Inferior parietal cortex (tissue), 1 donor: Measurements from ENCODE around the gene CPT1C.
A peak's percentile ranks its signal among the peaks of the same experiment; 100 is the strongest.

ENCODE experiments used
- DNase-seq: peaks from one replicate; pipeline ENCODE4 v3.0.0-alpha.2; 2016; ENCODE audit errors: extremely low spot score

Gene CPT1C

DNA sequence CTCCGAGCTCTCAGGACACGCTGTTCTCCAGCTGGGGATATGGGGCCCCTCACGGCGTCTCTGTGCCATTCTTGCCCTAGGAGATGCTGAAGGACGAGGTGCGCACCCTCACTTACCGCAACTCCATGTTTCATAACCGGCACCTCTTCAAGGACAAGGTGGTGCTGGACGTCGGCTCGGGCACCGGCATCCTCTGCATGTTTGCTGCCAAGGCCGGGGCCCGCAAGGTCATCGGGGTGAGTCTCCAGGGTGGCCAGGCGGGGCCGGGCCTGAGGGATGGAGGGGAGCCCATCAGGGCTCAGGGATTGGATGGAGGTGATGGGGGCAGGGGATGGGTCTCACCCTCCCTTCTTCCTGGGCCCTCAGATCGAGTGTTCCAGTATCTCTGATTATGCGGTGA is 9.1 kb upstream of the CPT1C start:
- DNase-seq = no peak

DNA sequence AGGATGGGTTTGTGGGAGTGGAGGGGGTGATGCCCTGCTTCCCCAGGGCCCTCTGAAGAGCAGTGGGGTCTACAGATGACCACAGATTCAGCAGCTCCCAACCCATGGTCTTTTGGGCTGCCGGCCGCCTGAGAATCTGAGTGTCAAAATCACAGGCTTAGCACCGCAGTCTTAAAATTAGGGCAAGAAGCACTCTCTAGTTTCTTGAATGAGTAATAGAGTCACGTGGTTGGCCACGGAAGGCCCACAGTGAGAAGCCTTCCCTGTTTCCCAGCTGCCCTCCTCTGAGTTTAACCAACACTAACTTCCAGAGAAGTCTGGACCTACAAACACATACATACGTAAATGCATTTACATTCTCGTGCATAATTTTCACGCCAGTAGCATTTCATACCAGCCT is 8.6 kb upstream of the CPT1C start:
- DNase-seq = no peak

DNA sequence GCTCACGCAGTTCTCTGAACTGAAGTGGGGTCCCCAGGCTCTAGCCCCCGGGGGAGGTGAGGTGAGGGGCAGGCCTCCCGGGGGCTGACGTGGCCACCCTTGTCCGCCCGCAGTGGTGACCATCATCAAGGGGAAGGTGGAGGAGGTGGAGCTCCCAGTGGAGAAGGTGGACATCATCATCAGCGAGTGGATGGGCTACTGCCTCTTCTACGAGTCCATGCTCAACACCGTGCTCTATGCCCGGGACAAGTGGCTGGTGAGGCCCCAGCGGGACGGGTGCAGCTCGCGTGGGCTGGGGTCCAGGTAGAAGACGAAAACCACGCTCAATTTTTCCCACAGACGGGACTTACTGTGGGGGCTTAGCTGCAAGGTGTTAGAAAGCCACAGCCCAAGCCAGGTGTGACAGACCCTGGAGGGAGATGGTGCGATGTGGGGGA is 7.1 kb upstream of the CPT1C start:
- no peak for DNase-seq

DNA sequence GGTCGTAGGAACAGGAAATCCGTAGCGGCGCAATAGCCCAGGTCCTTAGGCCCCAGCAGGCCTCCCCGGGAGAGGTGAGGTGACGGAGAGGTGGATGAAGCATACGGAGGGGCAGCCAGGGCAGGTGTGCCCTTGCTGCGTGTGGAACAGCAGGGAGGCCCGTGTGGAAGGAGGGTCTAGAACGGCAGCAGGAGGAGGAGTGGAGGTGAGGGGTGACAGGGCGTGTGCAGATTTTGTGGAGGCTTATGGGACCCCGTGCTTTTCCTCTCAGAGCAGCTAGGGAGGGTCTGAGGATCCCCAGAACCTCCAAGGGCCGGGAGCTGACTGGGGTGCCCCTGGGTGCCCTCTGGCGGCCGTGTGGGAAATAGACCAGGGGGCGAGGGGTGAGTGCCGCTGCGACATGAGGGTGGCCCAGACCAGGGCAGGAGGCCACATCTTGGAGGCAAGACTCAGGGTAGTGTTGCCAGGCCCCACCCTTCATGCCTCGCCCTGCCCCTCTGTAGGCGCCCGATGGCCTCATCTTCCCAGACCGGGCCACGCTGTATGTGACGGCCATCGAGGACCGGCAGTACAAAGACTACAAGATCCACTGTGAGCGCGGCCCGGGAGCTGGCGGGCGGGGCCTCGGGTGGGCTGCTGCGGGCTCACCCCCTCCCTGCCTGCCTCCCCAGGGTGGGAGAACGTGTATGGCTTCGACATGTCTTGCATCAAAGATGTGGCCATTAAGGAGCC is 6.5 kb upstream of the CPT1C start:
- DNase-seq = no peak

DNA sequence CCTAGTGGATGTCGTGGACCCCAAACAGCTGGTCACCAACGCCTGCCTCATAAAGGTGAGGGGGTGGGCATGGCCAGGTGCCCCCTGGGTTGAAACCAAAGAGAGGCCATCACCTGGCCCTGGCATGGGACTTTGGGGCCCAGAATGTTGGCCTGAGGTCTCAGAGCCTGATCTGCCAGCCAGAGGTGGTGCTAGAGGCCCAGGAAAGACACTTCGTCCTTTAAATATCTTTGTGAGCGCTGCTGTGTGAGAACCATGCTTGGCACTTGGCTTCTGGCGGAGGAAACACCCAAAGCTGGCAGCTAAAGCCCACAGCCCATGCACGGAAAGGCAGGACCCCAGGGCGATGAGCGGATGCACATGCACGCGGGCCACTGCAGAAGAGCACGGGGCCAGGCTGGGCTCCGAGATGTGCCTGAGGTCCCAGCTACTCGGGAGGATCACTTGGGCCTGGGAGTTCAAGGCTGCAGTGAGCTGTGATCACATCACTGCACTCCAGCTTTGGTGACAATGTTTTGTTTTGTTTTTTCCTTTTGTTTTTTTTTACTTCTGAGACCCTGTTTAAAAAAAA is 5.8 kb upstream of the CPT1C start:
- no peak for DNase-seq

DNA sequence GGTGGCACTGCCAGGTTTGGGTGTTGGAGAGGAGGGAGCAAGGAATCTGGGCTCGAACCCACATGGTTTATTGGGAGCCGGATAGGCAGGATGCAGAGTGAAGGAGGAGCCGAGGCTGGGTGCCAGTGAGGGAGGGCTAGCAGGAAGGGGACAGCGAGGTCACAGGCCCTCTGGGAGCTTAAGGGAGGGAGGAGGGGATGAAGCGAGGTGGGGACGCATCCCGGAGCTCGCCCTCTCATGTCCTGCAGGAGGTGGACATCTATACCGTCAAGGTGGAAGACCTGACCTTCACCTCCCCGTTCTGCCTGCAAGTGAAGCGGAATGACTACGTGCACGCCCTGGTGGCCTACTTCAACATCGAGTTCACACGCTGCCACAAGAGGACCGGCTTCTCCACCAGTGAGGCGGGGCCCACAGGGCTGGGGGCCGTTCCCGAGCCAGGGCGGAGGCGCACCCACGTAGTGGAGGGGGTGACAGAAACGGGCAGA is 5.0 kb upstream of the CPT1C start:
- no peak for DNase-seq

DNA sequence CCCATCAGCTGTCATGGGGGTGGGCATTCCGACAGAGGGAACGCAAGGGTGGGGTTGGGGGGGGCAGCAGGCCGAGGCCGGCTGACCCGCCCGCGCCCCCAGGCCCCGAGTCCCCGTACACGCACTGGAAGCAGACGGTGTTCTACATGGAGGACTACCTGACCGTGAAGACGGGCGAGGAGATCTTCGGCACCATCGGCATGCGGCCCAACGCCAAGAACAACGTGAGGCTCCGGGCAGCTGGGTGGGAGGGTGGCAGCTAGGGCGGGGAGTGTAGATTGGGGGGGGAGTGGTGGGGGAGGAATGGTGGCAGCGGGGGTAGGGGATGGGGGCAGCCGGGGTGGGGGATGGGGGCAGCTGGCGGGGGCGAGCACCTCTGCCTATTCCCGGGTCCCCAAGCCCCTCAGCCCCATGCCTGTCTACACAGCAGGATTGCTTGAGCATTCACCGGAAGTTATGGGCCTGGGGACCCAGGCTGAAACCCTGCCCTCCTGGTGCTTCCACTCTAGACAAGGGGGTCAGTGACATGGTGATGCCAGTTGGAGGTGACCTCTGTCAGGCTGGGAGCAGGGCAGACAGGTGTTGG is 4.3 kb upstream of the CPT1C start:
- no peak for DNase-seq

DNA sequence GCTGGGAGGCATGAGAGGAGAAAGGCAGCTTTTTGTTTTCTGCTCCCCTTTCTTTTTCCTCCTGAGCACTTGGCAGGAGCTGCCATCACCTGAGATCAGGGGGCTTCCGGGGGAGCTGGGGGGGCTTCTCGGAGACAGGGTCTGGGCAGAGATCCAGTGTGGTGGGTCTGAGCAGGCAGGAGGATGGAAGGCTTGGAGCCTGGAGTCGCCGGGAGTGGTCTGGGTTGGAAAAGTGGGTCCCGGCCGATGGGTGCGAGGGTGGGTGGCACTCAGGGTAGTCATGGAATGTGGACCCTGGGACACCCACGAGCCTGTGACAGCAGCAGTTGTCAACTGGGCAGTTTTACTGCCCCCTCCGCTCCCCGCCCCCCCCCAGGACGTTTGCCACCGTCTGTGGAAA is 3.8 kb upstream of the CPT1C start:
- DNase-seq = no peak

DNA sequence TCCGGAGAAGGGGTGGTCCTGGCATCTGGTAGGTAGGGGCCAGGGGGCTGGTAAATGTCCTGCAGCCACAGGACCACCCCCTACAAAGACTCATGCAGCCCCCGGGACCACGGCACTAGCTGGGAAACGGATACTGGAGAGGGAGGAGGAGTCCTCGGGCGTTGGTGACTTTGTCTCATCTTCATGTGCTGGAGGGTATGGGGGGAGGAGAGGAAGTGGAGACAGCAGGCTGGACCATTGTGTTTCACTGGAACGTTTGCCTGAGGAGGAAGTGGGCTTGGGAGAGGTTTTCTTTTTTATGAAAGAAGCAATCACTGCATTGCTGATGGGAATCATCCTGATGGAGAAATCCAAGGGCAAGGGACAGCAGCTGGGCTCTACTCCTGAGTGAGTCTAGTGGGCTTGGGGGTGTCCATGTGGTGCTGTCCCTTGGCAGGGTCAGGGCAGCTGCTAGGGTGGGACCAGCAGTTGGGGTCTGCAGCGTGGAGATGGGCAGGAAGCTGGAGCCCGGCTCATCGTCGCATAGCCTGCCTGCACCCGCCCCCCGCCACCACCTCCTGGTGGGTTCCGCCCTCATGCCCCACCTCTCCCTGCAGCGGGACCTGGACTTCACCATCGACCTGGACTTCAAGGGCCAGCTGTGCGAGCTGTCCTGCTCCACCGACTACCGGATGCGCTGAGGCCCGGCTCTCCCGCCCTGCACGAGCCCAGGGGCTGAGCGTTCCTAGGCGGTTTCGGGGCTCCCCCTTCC is 3.2 kb upstream of the CPT1C start:
- no peak for DNase-seq

DNA sequence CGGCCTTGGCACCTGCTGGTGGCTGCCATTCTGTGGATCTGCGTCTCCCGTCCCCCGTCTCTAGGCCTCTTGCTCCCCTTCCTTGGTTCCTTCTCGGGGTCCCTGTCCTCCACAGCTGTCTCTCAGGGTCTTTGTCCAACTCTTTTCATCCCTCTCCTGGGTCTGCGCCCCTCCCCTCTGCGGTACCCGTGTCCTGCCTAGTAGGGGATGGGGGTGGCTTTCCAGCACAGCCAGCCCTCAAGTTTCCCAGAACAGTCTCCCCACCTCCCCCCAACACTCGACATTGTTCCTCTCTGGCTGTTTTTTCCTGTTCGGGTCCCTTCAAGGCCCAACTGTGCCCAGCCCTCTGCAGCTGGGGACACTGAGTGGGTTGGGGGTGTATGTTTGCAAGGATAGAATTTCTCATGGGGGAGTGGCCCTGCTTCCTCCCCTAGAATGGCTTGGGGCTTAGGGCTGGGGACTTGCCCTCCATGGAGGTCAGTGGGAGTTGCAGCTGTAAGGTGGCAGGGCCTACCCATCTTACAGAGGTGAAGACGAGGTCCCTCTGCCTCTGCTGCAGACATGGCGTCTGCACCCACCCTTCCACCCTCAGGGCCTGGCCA is 2.3 kb upstream of the CPT1C start:
- DNase-seq = no peak

DNA sequence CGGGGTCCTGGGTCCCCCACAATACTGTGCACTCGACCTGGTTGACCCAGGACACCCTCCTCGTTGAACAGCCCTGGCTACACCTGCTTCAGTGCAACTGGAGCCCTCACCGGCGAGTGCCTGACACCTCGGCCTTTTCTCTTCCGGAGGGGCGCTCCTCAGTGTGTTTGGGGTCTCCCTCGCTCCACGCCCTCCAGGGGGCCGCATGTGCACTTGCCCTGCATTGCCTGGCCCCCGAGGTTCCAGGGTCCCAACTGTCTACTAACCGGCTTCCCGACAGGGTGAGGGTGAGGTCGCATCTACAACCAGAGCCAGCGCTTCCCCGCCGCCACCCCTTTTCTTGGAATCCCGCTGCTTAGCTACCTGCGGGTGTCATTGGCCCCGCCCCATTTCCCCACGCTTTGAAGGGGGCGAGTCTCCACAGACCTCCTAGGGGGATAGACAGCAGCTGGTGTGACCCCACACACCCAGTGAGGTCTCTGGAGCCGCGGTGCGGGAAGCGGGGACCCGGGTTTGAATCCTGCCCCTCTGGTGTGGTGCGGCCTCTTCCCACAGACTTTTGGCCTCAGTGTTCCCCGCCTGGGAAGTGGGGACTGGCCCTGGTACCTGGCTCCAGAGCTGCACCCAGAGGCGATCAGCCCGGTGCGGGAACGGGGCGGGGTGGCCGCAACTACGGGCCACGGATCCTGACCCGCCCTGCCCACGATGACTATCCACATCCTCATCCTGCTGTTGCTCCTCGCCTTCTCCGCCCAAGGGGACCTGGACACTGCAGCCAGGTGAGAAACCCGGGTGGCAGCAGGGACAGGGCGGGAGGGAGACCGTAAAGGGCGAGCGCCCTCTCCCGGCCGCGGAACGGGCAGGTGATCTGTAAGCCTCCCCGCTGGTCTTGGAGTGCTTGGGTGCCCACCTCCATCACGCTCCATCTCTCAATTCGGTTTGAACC is 1.5 kb upstream of the CPT1C start, which contains the start of gene ADM5:
Gene ADM5, plus strand, starts transcription at position 462 of the 946 bp plus-strand sequence. Its CDS starts 244 bp downstream, at position 706.
- peak; percentile 41 for DNase-seq

DNA sequence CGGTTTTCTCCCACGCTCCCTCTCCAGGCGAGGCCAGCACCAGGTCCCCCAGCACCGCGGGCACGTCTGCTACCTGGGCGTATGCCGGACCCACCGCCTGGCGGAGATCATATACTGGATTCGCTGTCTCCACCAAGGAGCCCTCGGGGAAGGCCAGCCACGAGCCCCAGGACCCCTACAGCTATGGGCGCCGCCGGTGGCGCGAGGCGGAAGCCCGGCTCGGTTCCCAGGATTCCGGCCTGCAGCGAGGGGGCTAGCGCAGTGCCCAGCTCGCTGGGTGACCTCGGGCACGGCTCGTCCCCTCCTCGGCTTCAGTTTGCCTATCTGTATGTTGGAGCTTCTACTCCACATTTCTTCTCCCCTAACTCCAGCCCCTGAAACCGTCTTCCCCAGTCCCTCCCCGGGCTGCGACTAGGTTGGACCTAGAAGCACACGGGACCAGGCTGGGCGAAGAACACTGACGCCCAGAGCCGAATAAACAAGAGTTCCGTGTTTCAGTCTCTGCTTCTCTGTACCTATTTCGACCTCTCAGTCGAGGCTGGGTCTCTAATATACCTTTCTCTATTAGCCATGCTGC is 749 bp upstream of the CPT1C start:
- DNase-seq = peak; percentile 34

DNA sequence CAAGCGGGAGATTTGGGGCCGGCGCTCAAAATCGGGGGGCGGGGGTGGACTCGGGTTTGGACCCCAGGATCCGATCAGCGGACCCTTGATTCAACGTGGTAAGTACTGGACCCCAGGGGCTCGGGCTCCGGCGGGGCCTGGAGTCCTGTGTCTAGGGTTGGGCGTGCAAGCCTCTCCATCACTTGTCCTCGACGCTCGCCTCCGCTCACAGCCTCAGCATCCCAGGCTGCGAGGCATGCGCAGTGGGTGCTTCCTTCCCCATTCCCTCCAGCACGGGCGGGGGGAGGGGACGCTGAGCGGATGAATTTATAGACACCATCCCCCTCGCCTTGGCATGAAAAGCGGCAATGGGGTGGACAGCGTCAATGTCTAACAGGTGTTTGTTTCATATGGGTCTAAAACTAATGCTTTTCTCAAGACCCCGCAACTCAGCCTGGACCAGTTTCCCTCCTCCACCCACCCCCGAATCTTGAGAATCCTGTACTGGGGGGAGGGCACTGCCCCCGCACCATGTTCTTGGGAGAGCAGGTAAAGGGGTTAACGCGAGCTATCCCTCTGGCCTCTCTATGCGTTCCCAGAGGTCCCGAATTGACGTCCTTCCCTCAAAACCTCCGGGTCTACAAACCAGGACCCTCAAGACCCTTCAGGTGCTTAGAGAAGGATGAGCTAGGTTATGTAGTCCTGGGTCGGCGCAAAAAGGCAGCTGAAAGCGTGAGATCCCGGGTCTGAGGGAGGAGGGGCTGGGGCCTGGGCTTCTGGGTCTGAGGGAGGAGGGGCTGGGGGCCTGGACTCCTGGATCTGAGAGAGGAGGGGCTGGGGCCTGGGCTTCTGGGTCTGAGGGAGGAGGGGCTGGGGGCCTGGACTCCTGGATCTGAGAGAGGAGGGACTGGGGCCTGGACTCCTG is 579 bp downstream of the CPT1C start:
- DNase-seq = peak; percentile 85

DNA sequence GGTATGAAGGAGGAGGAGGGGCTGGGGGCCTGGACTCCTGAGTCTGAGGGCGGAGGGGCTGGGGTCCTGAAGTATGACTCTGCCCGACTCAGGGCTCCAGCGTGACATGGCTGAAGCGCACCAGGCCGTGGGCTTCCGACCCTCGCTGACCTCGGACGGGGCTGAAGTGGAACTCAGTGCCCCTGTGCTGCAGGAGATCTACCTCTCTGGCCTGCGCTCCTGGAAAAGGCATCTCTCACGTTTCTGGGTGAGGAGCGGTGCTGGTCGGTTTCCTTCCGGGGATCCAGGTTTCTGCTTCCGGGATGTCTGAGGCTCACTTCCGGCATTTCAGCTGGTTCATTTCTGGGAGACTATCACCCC is 1.2 kb downstream of the CPT1C start:
- peak; percentile 47 for DNase-seq

DNA sequence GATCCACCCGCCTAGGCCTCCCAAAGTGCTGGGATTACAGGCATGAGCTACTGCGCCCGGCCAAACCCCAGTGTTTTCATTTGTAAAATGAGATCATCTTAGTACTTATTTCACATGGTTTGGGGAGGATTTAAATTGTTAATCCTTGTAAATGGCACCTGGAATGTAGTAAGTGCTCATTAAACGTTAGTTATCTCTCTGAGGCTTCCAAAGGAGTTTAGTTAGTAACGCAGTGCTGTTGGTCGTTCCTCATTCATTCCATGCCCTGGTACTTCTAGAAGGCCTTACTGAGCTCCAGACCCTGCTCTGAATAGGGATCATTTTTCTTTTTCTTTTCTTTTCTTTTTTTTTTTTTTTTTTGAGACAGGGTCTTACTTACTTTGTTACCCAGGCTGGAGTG is 5.2 kb downstream of the CPT1C start:
- no peak for DNase-seq

DNA sequence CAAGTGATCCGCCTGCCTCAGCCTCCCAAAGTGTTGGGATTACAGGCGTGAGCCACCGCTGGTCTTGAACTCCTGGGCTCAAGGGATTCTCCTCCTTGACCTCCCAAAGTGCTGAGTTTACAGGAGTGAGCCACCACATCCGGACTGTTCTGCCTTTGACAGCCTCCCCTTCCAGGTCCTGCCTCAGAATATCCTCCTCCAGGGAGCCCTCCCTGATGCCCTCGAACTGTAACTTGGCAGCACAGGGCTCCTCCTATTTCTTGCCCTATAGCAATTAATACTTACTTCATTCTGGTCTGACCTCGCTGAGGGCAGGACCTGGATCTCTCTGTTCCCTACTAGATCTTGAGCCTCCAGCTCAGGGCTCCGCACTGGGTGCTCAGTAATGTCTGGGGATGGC is 5.9 kb downstream of the CPT1C start:
- no peak for DNase-seq

DNA sequence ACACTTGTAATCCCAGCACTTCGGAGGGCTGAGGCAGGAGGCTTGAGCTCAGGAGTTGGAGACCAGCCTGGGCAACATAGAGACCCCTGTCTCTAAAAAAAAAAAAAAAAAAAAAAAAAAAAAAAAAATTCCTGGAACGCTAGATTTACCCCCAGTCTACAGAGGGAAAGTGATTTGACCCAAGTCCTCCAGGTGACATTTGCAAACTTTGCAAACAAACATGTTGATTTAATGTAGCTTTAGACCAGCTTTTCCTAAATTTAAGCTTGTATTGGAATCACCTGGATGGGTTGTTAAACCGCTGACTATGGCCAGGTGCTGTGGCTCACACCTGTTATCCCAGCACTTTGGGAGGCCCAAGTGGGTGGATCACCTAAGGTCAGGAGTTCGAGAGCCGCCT is 8.4 kb downstream of the CPT1C start:
- no peak for DNase-seq

DNA sequence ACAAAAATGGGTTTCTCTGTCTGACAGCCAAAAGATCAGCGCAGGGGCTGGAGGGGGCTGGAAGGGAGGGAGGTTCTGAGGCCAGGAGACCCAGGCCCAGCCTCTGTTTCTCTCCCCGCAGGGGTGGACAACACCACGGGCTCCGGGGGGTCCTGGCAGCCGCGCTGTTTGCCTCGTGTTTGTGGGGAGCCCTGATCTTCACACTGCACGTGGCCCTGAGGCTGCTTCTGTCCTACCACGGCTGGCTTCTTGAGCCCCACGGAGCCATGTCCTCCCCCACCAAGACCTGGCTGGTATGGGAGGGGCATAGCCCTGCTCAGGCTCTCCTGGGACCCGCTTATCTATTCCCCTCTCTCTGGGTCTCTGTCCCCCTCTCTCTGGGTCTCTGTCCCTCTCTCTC is 9.6 kb downstream of the CPT1C start:
- no peak for DNase-seq

DNA sequence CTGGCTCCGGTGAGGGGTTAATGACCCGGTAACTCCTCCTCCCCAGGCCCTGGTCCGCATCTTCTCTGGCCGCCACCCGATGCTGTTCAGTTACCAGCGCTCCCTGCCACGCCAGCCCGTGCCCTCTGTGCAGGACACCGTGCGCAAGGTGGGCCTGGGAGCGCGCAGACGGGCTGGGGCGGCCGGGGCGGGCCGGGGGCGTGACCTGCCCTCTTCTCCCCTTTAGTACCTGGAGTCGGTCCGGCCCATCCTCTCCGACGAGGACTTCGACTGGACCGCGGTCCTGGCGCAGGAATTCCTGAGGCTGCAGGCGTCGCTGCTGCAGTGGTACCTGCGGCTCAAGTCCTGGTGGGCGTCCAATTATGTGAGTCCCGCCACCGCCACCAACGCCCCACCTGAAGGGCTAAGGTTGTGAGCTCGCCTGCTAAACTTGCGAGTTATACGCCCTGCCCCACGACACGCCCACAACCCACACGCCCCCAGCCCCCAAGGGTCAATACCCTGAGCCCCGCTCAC is 10.4 kb downstream of the CPT1C start:
- DNase-seq = no peak
